T-helper 2 cell treated with Interferon-gamma antibody and Interleukin-4, amounts not matched to agents 5 μg/mL and 100 μg/mL, for 36 hours (primary cell): ENCODE results near the gene TCF4.

Experiments
- DNase-seq: peaks from one replicate; pipeline ENCODE4 v3.0.0; 2021; ENCODE audit warnings: low spot score
- H3K27ac Mint-ChIP-seq: one replicate; pipeline ENCODE4 v1.8.0; 2021; ENCODE audit warnings: mild to moderate bottlenecking, mixed read lengths
- H3K27me3 Mint-ChIP-seq: one replicate; pipeline ENCODE4 v1.8.0; 2021; ENCODE audit warnings: low read depth, mixed read lengths
- H3K36me3 Mint-ChIP-seq: one replicate; pipeline ENCODE4 v1.8.0; 2021; ENCODE audit warnings: low read depth, mixed read lengths
- H3K4me1 Mint-ChIP-seq: one replicate; pipeline ENCODE4 v1.8.0; 2021; ENCODE audit warnings: low read depth, mixed read lengths
- H3K4me3 Mint-ChIP-seq: one replicate; pipeline ENCODE4 v1.8.0; 2022; ENCODE audit warnings: mild to moderate bottlenecking, moderate library complexity, mixed read lengths
- H3K9me3 Mint-ChIP-seq: one replicate; pipeline ENCODE4 v1.8.0; 2021; ENCODE audit warnings: mixed read lengths

The TCF4 gene

DNA sequence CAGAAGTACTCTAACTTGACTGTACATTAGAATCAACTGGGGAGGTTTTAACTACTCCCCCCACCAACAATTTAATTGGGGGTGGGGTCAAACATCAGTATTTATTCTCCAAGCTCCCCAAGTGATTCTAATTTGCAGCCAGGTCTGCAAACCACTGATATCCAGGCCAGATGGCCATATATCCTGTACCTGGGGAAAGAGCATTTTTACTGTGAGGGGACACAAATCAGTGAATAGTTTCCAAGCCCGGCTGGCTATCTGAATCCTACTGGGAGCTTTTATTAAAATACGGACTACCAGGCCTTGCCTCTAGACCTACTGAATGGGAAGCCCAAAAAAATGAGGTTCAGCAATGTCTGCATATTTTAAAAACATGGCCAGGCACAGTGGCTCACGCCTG lies 88.5 kb downstream of the TCF4 start:
- Mint-ChIP-seq H3K27me3 (peaks cover 9% of the 10 kb centered on the region), H3K9me3 (no peaks in the 10 kb centered on the region), H3K36me3 (no peaks in the 10 kb centered on the region), H3K27ac (no peak overlapping the region), H3K4me1 (no peaks in the 10 kb centered on the region), H3K4me3 (no peak overlapping the region)
- DNase-seq = no peak

- H3K4me3 Mint-ChIP-seq = no peak overlapping the region
- H3K27me3 Mint-ChIP-seq = peaks cover 11% of the 10 kb centered on the region
- no peaks in the 10 kb centered on the region for H3K4me1 Mint-ChIP-seq
- no peaks in the 10 kb centered on the region for H3K9me3 Mint-ChIP-seq
- H3K36me3 Mint-ChIP-seq = no peaks in the 10 kb centered on the region
- DNase-seq = no peak
- no peak overlapping the region for H3K27ac Mint-ChIP-seq
Observed at GRCh38 chr18:55497825-55498403, 90.1 kb downstream of the TCF4 start.

GRCh38 chr18:55494899-55495298 lies 93.1 kb downstream of the TCF4 start:
- H3K4me3 Mint-ChIP-seq = no peak overlapping the region

DNA sequence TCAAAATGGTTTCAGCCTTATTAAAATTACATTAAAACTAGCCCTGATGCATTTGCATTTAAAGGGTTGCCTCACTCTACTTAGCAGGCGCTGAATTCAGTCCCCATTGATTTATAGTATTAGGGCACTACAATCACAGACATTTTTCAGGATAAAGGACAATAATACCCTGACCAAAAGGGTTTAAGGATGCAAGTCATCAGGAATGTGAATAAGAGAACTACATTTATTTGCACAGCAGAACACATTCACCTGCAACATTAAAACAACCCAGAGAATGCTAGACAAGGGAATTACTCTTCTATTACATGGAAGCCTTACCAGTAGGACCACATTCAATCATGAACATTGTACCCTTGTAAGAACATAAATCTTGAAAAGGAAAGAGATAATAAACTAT lies 93.6 kb downstream of the TCF4 start:
- Mint-ChIP-seq H3K36me3 (no peaks in the 10 kb centered on the region), H3K27me3 (peaks cover 22% of the 10 kb centered on the region), H3K4me3 (no peak overlapping the region), H3K27ac (no peak overlapping the region), H3K9me3 (no peaks in the 10 kb centered on the region), H3K4me1 (peaks cover 5% of the 10 kb centered on the region)
- DNase-seq = no peak

More at GRCh38 chr18:55494899-55495298, 93.1 kb downstream of the TCF4 start:
- Mint-ChIP-seq H3K4me1 (peaks cover under 1% of the 10 kb centered on the region), H3K36me3 (no peaks in the 10 kb centered on the region), H3K27ac (no peak overlapping the region), H3K9me3 (no peaks in the 10 kb centered on the region), H3K27me3 (peaks cover 21% of the 10 kb centered on the region)
- DNase-seq = no peak

DNA sequence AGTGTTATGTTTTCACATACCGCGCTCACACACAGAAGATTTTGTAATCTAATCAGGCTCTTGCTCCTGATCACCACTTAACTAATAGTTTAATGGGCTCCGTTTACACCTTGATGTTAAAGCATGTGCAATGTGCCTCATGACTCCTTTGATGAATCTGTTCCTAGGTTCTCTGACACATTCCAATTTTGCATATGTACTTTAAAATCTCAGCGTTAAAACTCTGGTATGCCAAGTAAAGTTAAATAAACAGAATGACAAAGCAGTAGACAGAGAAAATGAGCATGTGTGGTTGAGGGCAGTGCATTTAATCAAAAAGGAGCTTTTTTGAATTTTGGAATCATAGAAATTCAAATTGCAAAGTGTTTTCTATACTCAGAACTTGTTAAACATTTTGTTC lies 96.4 kb downstream of the TCF4 start:
- Mint-ChIP-seq H3K4me3 (no peak overlapping the region), H3K9me3 (no peaks in the 10 kb centered on the region)

GRCh38 chr18:55489034-55489986 lies 98.7 kb downstream of the TCF4 start:
- H3K4me3 Mint-ChIP-seq = peak overlapping the region; percentile 45
- peaks cover 15% of the 10 kb centered on the region for H3K27me3 Mint-ChIP-seq

More for the DNA sequence above, 96.4 kb downstream of the TCF4 start:
- DNase-seq = no peak
- Mint-ChIP-seq H3K36me3 (no peaks in the 10 kb centered on the region), H3K27me3 (peaks cover 22% of the 10 kb centered on the region), H3K27ac (no peak overlapping the region), H3K4me1 (peaks cover 12% of the 10 kb centered on the region)

DNA sequence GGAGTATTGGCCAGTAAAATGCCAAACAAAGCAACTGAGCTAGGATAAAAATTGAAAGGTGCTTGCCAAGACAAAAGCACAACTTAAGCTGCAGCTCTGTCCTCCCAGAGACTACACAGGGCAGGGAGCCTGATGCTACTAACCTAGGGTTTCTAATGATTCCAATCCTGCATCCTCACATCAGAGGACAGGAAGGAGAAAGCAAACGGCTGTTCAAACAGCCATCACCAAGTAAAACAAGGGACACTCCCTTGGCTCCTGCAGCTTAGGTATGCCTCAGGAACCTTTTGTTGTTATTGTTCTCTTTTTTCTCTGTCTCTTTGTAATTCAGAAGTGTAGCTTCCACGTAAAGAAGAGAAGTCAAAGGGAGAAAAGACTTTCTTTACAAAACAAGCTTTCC lies 99.5 kb downstream of the TCF4 start:
- Mint-ChIP-seq H3K27ac (no peak overlapping the region), H3K27me3 (peaks cover 15% of the 10 kb centered on the region), H3K36me3 (no peaks in the 10 kb centered on the region), H3K9me3 (no peaks in the 10 kb centered on the region), H3K4me1 (peaks cover 15% of the 10 kb centered on the region), H3K4me3 (no peak overlapping the region)
- no peak for DNase-seq

More at GRCh38 chr18:55489034-55489986, 98.7 kb downstream of the TCF4 start:
- no peak overlapping the region for H3K27ac Mint-ChIP-seq
- DNase-seq = peak; percentile 44
- H3K4me1 Mint-ChIP-seq = peaks cover 15% of the 10 kb centered on the region
- H3K36me3 Mint-ChIP-seq = no peaks in the 10 kb centered on the region
- no peaks in the 10 kb centered on the region for H3K9me3 Mint-ChIP-seq

DNA sequence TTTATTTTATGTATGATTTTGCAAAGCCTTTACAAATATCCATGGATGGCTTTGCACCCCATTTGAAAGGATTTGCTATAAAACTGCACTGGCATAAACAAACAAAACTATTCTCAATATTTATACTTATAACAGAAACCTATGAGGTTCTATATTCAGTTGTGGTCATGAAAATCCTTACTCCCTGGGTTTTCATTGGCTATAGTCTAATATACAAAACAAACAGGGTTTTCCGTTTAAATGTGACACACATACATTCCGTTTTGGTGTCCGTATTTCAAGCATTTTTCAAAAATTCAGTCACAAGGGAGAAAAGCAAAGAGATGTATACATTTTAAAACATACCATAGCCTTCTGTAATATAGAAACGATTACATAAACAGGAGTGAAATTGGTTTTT lies 100.0 kb downstream of the TCF4 start:
- Mint-ChIP-seq H3K36me3 (no peaks in the 10 kb centered on the region), H3K27me3 (peaks cover 14% of the 10 kb centered on the region), H3K4me1 (peaks cover 15% of the 10 kb centered on the region), H3K4me3 (no peak overlapping the region), H3K27ac (no peak overlapping the region), H3K9me3 (no peaks in the 10 kb centered on the region)
- no peak for DNase-seq

DNA sequence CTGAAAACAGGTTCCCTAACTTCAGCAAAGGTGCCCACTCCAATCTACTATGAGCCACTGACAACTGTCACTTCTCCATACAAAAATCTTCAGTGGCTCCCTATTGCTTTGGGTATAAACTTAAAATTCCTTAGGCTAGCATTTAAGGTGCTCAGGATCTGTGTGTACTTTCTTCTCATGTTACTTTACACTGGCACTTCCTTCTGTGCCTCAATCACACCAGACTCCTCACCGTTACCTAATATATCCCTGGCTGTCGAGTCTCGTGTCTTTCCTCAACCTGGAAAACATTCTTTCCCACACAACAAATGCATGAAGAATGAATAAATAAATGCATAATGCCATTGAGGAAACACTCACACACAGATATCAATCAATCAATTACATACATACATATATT lies 101.1 kb downstream of the TCF4 start:
- peaks cover 10% of the 10 kb centered on the region for H3K27me3 Mint-ChIP-seq
- H3K4me3 Mint-ChIP-seq = no peak overlapping the region
- H3K9me3 Mint-ChIP-seq = no peaks in the 10 kb centered on the region
- no peaks in the 10 kb centered on the region for H3K36me3 Mint-ChIP-seq
- DNase-seq = no peak
- peaks cover 15% of the 10 kb centered on the region for H3K4me1 Mint-ChIP-seq
- no peak overlapping the region for H3K27ac Mint-ChIP-seq

DNA sequence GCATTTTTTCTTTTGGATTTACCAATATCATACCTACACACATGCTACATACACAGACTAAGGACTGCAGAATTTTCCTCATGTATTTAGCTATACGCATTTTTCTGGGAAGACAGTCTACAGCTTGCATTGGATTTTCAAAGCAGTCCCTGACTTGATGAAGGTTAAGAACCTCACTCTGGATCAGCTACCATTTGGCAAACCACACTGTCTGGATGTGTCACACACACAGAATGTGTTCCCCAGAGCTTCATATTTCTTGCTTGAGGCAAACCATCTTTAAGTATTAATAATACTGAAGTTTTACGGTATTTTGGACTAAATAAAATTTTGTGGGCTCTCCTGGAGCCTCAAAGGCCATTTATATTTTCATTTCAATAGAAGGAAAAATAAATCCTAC lies 102.3 kb downstream of the TCF4 start:
- H3K27ac Mint-ChIP-seq = no peak overlapping the region
- no peak overlapping the region for H3K4me3 Mint-ChIP-seq
- DNase-seq = no peak
- H3K4me1 Mint-ChIP-seq = peaks cover 15% of the 10 kb centered on the region
- no peaks in the 10 kb centered on the region for H3K9me3 Mint-ChIP-seq
- no peaks in the 10 kb centered on the region for H3K36me3 Mint-ChIP-seq
- peaks cover 2% of the 10 kb centered on the region for H3K27me3 Mint-ChIP-seq

- H3K27me3 Mint-ChIP-seq = peaks cover 1% of the 10 kb centered on the region
- H3K36me3 Mint-ChIP-seq = no peaks in the 10 kb centered on the region
- H3K27ac Mint-ChIP-seq = no peak overlapping the region
- H3K4me1 Mint-ChIP-seq = peaks cover 13% of the 10 kb centered on the region
- no peak overlapping the region for H3K4me3 Mint-ChIP-seq
- no peak for DNase-seq
- H3K9me3 Mint-ChIP-seq = no peaks in the 10 kb centered on the region
Observed at GRCh38 chr18:55484773-55485172, 103.2 kb downstream of the TCF4 start.

DNA sequence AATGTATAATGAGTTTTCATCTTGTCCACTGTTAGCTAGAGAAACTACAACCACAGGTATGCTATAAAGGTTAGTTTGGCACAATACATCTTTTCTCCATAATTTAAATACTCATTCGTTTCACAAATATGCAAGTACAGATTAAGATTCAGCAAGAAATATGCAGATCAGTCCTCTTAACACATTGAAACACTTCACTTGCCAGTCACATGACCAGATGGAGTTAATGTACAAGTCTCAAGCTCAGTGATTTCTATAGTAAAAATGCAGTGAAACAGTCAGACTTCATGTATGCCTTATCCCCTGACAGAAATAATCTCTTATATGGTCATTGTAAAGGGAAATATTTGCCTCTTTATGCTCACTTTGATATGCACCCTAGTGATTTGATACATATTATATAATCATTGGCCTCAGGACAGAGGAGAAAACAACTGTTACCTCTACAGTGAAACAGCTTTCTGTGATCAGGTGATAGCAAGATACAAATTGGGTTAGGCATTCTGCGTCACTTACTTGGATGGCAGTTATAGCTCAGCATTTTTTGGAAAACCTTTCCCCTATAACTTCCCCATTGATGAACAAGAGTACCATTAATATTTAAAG lies 104.6 kb downstream of the TCF4 start:
- Mint-ChIP-seq H3K4me3 (no peak overlapping the region), H3K27ac (no peak overlapping the region), H3K36me3 (no peaks in the 10 kb centered on the region), H3K9me3 (no peaks in the 10 kb centered on the region), H3K4me1 (peaks cover 5% of the 10 kb centered on the region), H3K27me3 (no peaks in the 10 kb centered on the region)
- DNase-seq = no peak

DNA sequence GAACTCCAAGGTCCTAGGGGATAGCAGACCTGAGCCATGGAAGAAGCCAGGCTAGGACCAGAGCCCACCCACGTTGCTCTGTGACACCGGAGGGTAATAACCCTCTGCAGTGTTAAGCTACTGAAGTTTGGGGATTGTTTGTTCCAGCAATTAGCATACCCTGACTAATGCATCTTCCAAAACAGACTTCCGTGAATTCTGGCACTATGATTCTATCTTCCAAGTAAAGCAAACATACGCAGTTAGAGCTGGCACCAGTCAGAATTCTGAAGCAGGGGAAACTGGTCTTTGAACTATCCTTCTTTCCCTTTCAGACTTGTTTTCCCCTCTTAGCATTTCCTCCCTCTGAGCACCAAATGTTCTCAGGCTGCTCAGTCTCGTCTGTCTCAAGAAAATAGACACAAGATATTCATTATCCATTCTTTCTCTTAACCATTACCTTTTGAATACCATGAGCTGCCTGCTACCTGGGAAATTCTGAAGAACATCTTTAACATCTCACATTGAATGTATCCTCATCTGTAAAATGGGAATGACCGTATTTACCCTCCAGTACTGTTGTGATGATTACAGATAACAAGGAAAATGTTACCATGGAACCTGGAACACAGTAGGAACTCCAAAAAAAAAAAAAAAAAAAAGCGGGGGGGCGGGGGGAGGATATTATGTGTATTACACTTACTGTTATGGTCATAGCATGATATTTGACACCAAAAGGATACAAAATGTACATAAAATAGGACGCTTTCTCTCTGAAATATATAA lies 108.2 kb downstream of the TCF4 start:
- Mint-ChIP-seq H3K36me3 (no peaks in the 10 kb centered on the region), H3K4me1 (peaks cover 15% of the 10 kb centered on the region), H3K9me3 (no peaks in the 10 kb centered on the region), H3K4me3 (no peak overlapping the region), H3K27me3 (peaks cover 3% of the 10 kb centered on the region), H3K27ac (no peak overlapping the region)
- DNase-seq = no peak
